HepG2 (cell line): ENCODE results near the gene BCL11B. TPM values are rescaled to one million over a fixed set of nuclear protein-coding genes. Genes with fewer than 3 reads are reported as not detected.

Experiments
- ATAC-seq: fragments of 200-7000 bp; cut with Tn5 transposase; 3 replicates; pipeline ENCODE4 v1.9.1; 2020; ENCODE audit warnings: mild to moderate bottlenecking, moderate library complexity
- BruUV-seq: library from RNA; stranded (reverse); fragments of 400-500 nt; replicated peaks from 2 replicates; lab custom pipeline; 2021; lab: Mats Ljungman, UMichigan
- CTCF ChIA-PET: fragments of 300-600 bp; formaldehyde crosslinking; extraction: SDS; loops from one replicate; lab custom pipeline; 2021; ENCODE audit warnings: low total read pairs, inconsistent platforms, low intra/inter-chr PET ratio; lab: Yijun Ruan, JAX
- POLR2A ChIA-PET: fragments of 350-600 bp; sonication (Branson Sonifier 250); formaldehyde crosslinking; loops from one replicate; lab custom pipeline; 2020; ENCODE audit warnings: antibody characterized with exemption, inconsistent platforms; lab: Yijun Ruan, JAX
- DNase-seq: peaks from one replicate; pipeline ENCODE4 v3.0.0-alpha.2; 2015; ENCODE audit warnings: low spot score
- FAIRE-seq: peaks from 3 replicates; lab custom pipeline; 2011; peaks lifted over from hg19 to GRCh38; lab: Jason Lieb, UNC
- H2AFZ ChIP-seq: one replicate; pipeline ENCODE4 v1.6.1; 2011; ENCODE audit warnings: low read length, inconsistent platforms
- H3K27ac ChIP-seq: fragments of 300-600 bp; 3 replicates; pipeline ENCODE4 v1.8.0; 2011; ENCODE audit warnings: mixed run types, mild to moderate bottlenecking, mixed read lengths, low read length, inconsistent platforms; ENCODE audit not compliant: insufficient read depth; ENCODE audit errors: extremely low read length
- H3K27me3 ChIP-seq, 2 experiments: fragments of 200-600 bp in 1 of 2; 2 replicates in 1 of 2; 3 replicates in 1 of 2; pipeline versions ENCODE4 v1.6.0 to v1.8.0; 2011; ENCODE audit warnings: low read length in 2 of 2, mild to moderate bottlenecking in 2 of 2, moderate library complexity in 2 of 2, inconsistent platforms in 1 of 2; ENCODE audit not compliant: insufficient read depth in 2 of 2, control insufficient read depth in 1 of 2
- H3K36me3 ChIP-seq, 2 experiments: fragments of 200-600 bp in 1 of 2; replicated peaks in 1 of 2; 2 replicates in 1 of 2; 3 replicates in 1 of 2; pipeline versions ENCODE4 v1.5.1 to v1.8.0; 2011; ENCODE audit warnings: low read length in 2 of 2, inconsistent platforms in 1 of 2; ENCODE audit not compliant: insufficient read depth in 2 of 2, control insufficient read depth in 1 of 2
- H3K4me1 ChIP-seq: 2 replicates; pipeline ENCODE4 v1.5.1; 2012; ENCODE audit warnings: low read length, inconsistent platforms; ENCODE audit not compliant: insufficient read depth
- H3K4me2 ChIP-seq: 2 replicates; pipeline ENCODE4 v1.6.0; 2011; ENCODE audit warnings: low read depth, low read length, inconsistent platforms
- H3K4me3 ChIP-seq, 3 experiments: fragments of 200-600 bp in 1 of 3; sonication (generic), shearing (Covaris generic) in 1 of 3; replicated peaks in 1 of 3; 2 replicates each; pipeline ENCODE4 v1.5.1; 2011 to 2016; ENCODE audit warnings: low read length in 3 of 3, inconsistent platforms in 2 of 3, low read depth in 2 of 3, mild to moderate bottlenecking in 2 of 3, control low read depth in 1 of 3, mixed read lengths in 1 of 3; ENCODE audit not compliant: insufficient read depth in 1 of 3
- H3K79me2 ChIP-seq: one replicate; pipeline ENCODE4 v1.6.1; 2011; ENCODE audit warnings: low read length, inconsistent platforms; ENCODE audit not compliant: insufficient read depth
- H3K9ac ChIP-seq: 2 replicates; pipeline ENCODE4 v1.6.0; 2011; ENCODE audit warnings: mild to moderate bottlenecking, low read depth, low read length, inconsistent platforms; ENCODE audit not compliant: insufficient read depth
- H3K9me3 ChIP-seq: 2 replicates; pipeline ENCODE4 v1.5.1; 2012; ENCODE audit warnings: mild to moderate bottlenecking, low read length
- H4K20me1 ChIP-seq: 2 replicates; pipeline ENCODE4 v1.6.0; 2011; ENCODE audit warnings: inconsistent platforms, mild to moderate bottlenecking, low read length, moderate library complexity; ENCODE audit not compliant: insufficient read depth
- AHR ChIP-seq: IDR thresholded peaks from 2 replicates; pipeline ENCODE4 v1.6.1; 2018; ENCODE audit warnings: missing genetic modification reagents, missing compliant biosample characterization
- CBX2 ChIP-seq, 2 experiments: fragments of 200-600 bp in 1 of 2; sonication (generic); formaldehyde crosslinking in 1 of 2; IDR thresholded peaks; 2 replicates each; pipeline versions ENCODE4 v1.7.0 to v1.8.1; 2018 to 2022; ENCODE audit warnings: low read depth in 2 of 2, low read length in 1 of 2, mild to moderate bottlenecking in 1 of 2, missing genetic modification reagents in 1 of 2
- CEBPG ChIP-seq: IDR thresholded peaks from 2 replicates; pipeline ENCODE4 v1.6.1; 2016
- GABPB1 ChIP-seq: IDR thresholded peaks from 2 replicates; pipeline ENCODE4 v1.6.1; 2016; ENCODE audit warnings: mild to moderate bottlenecking, missing genetic modification reagents, moderate library complexity, missing compliant biosample characterization
- GMEB2 ChIP-seq: IDR thresholded peaks from 2 replicates; pipeline ENCODE4 v1.6.1; 2016; ENCODE audit warnings: missing biosample characterization, missing genetic modification reagents, low read depth
- JDP2 ChIP-seq: sonication (generic); formaldehyde crosslinking; IDR thresholded peaks from 2 replicates; pipeline ENCODE4 v1.8.1; 2022; ENCODE audit warnings: missing genetic modification reagents, borderline replicate concordance
- MAF1 ChIP-seq: sonication (generic); formaldehyde crosslinking; IDR thresholded peaks from 2 replicates; pipeline ENCODE4 v1.5.0; 2020; ENCODE audit warnings: missing genetic modification reagents, borderline replicate concordance
- TCF7L2 ChIP-seq: IDR thresholded peaks from 2 replicates; pipeline ENCODE4 v1.6.1; 2011; ENCODE audit warnings: mild to moderate bottlenecking, low read depth, low read length, moderate library complexity
- TRAFD1 ChIP-seq: sonication (generic); formaldehyde crosslinking; IDR thresholded peaks from 2 replicates; pipeline ENCODE4 v1.5.1; 2020; ENCODE audit warnings: missing genetic modification reagents, mild to moderate bottlenecking, borderline replicate concordance
- YY1 ChIP-seq: IDR thresholded peaks from 2 replicates; pipeline ENCODE4 v1.6.1; 2011; ENCODE audit warnings: low read length, low read depth, moderate library complexity, mild to moderate bottlenecking; ENCODE audit not compliant: insufficient read depth, insufficient replicate concordance
- ZBTB1 ChIP-seq: sonication (generic); formaldehyde crosslinking; IDR thresholded peaks from 2 replicates; pipeline ENCODE4 v1.4.0; 2020; ENCODE audit warnings: missing genetic modification reagents, borderline replicate concordance
- ZFP82 ChIP-seq: sonication (generic); formaldehyde crosslinking; IDR thresholded peaks from 2 replicates; pipeline ENCODE4 v1.5.1; 2020; ENCODE audit warnings: mild to moderate bottlenecking, missing genetic modification reagents, borderline replicate concordance
- ZNF101 ChIP-seq: sonication (generic); formaldehyde crosslinking; IDR thresholded peaks from 2 replicates; pipeline ENCODE4 v1.4.0; 2020; ENCODE audit warnings: mild to moderate bottlenecking, low read depth, missing genetic modification reagents, borderline replicate concordance
- ZNF317 ChIP-seq: sonication (generic); formaldehyde crosslinking; IDR thresholded peaks from 2 replicates; pipeline ENCODE4 v1.5.0; 2020; ENCODE audit warnings: mild to moderate bottlenecking, missing genetic modification reagents
- ZNF468 ChIP-seq: sonication (generic); formaldehyde crosslinking; IDR thresholded peaks from 2 replicates; pipeline ENCODE4 v1.8.0; 2022; ENCODE audit warnings: mild to moderate bottlenecking, moderate library complexity, missing genetic modification reagents
- ZNF567 ChIP-seq: sonication (generic); formaldehyde crosslinking; IDR thresholded peaks from 2 replicates; pipeline ENCODE4 v1.8.1; 2023; ENCODE audit warnings: mild to moderate bottlenecking, missing genetic modification reagents, borderline replicate concordance
- ZNF574 ChIP-seq: sonication (generic); formaldehyde crosslinking; IDR thresholded peaks from 2 replicates; pipeline ENCODE4 v1.4.0; 2020; ENCODE audit warnings: missing genetic modification reagents
- ZNF598 ChIP-seq: sonication (generic); formaldehyde crosslinking; IDR thresholded peaks from 2 replicates; pipeline ENCODE4 v1.5.1; 2020; ENCODE audit warnings: mild to moderate bottlenecking, missing genetic modification reagents, borderline replicate concordance
- WGBS: methylation state at CpG from one replicate; pipeline ENCODE4 v1.1.6; 2017; ENCODE audit warnings: low lambda C conversion rate; 5-methylcytosine and 5-hydroxymethylcytosine counted together
- in situ Hi-C: cut with HindIII; loops from 2 replicates; pipeline ENCODE4 v1.10.0; 2017; ENCODE audit warnings: low pct_unique_long_range_greater_than_20kb; ENCODE audit not compliant: extremely low pct_ligation_motif_present
- intact Hi-C: fragments of 100-400 bp; cut with micrococcal nuclease; formaldehyde crosslinking; loops from one replicate; pipeline ENCODE4 v1.10.0; 2022; ENCODE audit not compliant: unreplicated experiment
- polyA plus RNA-seq, 8 experiments: library from polyadenylated mRNA; depleted of rRNA in 3 of 8; stranded (reverse) in 7 of 8; unstranded in 1 of 8; fragments of >200 nt; fragmentation: Illumina TruSeq in 4 of 8; extraction: Trizol in 4 of 8; gene quantifications; 2 replicates each; pipeline versions ENCODE4 v1.2.1 to v1.2.3, GENCODE V29; 2011 to 2016; ENCODE audit warnings: low read depth in 4 of 8, missing spikeins in 1 of 8, mixed read lengths in 1 of 8; ENCODE audit not compliant: insufficient read depth in 1 of 8
- total RNA-seq, 5 experiments: library from RNA; depleted of rRNA; stranded (reverse); fragments of >200 nt; fragmentation: Illumina TruSeq; extraction: Trizol; gene quantifications; 2 replicates each; pipeline ENCODE4 v1.2.3, GENCODE V29; 2016; ENCODE audit warnings: low read depth in 1 of 5

The BCL11B gene
- total and polyA plus RNA-seq, 2 of the 13 experiments (the other 11 are each of a cell fraction or from before 2014, with no cell fraction given), result not detected

GRCh38 chr14:99174770-99175319, 97.2 kb downstream of the BCL11B start:
- in situ Hi-C loops, result no loop called here
- Histone ChIP-seq H3K4me2 (no peak overlapping the region), H2AFZ (no peak overlapping the region), H3K9me3 (no peaks in the 10 kb centered on the region), H3K79me2 (no peaks in the 10 kb centered on the region), H3K9ac (no peak overlapping the region), H3K27ac (no peak overlapping the region), H4K20me1 (no peaks in the 10 kb centered on the region), H3K4me1 (no peaks in the 10 kb centered on the region), H3K36me3 (no peaks in the 10 kb centered on the region), H3K27me3 (peaks cover 0 to 20% of the 10 kb centered on the region in 2 experiments; a peak in 3 of 5 replicates), H3K4me3 (no peak overlapping the region)
- TF ChIP-seq AHR (CRISPR knock-in tag) (no peak), YY1 (no peak), CBX2 (IDR thresholded peaks at IDR 0.05; ENCODE audit: low read depth, low read length) (no peak), CBX2 (CRISPR knock-in tag; IDR thresholded peaks at IDR 0.05; ENCODE audit: low read depth) (no peak), ZNF567 (no peak), ZBTB1 (CRISPR knock-in tag) (no peak), ZNF598 (no peak), ZNF101 (CRISPR knock-in tag) (no peak), ZNF317 (CRISPR knock-in tag) (no peak), GABPB1 (CRISPR knock-in tag) (no peak), TRAFD1 (CRISPR knock-in tag) (no peak), MAF1 (CRISPR knock-in tag) (no peak), ZNF468 (no peak), ZNF574 (no peak), CEBPG (no peak), TCF7L2 (no peak), ZFP82 (CRISPR knock-in tag) (no peak), JDP2 (CRISPR knock-in tag) (no peak), GMEB2 (CRISPR knock-in tag) (no peak)
- DNase-seq (no peak), ATAC-seq (no peak), FAIRE-seq (no peak)
- intact Hi-C loops, result no loop called here
- WGBS, result 90% methylated on average over 74 of the region's 81 CpGs
- CTCF ChIA-PET, result no interaction called here
- no TSS peak for BruUV-seq
- POLR2A ChIA-PET, result no interaction called here
